ENCODE measurements around the gene MBLAC1. TPM values are rescaled to one million over a fixed set of nuclear protein-coding genes. Genes with fewer than 3 reads are reported as not detected.

Gene MBLAC1
- total RNA-seq, 1 experiment from 2014 or later: 0.70 TPM

DNA sequence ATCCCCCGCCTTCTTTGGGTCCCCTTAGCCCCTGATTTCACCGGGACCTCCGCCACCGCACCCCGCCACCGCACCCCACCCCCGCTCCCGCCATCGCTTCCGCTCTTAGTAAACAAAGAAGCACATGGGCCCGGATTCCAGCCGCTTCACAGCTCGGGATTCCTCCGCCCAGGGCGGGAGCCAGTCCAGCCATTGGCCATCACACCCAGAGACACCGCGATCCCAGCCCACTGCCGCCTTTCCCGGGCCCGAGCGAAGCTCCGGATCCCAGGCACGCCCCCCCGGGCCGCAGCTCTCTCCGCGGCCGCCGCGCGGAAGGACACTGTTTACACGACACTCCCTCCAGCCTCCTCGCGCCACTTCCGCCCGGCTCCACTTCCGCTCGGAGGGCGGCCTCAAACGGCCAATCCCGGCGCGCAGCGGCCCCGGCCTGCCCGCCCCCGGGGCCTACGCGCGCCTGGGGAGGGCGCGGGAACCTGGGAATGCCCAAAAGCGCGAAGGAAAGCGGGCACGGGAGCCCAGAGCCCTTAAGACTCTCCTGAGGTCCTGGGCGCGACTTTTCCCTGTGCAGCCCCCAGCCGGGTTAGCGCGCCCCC lies 26.2 kb upstream of the MBLAC1 start:
- TF ChIP-seq EZH2 (IDR thresholded peaks at IDR 0.05; ENCODE audit: low read depth) (no peak), CTCF (conservative IDR thresholded peaks at IDR 0.05) (no peak)
- ChIA-PET POLR2A (ENCODE audit: unreplicated experiment) (interaction anchor here (0.5 to 1.2 kb wide), 9 partner anchors 18 to 960 kb away, joined by 3 to 19 read pairs (median 7); partner anchors contain the start of gene LAMTOR4), CTCF (interaction anchor here (0.6 to 1.8 kb wide), 2 partner anchors 16 to 18 kb away, joined by 3 to 12 read pairs; no protein-coding TSS in a partner anchor)
- peaks cover 35% of the 10 kb centered on the region for H3K36me3 ChIP-seq (ENCODE audit: low read depth)
- peak overlapping the region; percentile 83 for H2AFZ ChIP-seq
- no peaks in the 10 kb centered on the region for H3K9me3 ChIP-seq (ENCODE audit: insufficient read depth, low read depth)
- peaks cover 19% of the 10 kb centered on the region for H3K4me1 ChIP-seq (replicated peaks; ENCODE audit: insufficient read depth)
- peak overlapping the region; percentile 99 for H3K4me3 ChIP-seq
- H3K27me3 ChIP-seq (ENCODE audit: insufficient read depth, low read depth): no peaks in the 10 kb centered on the region
- H3K9me2 ChIP-seq (ENCODE audit: insufficient read depth): no peaks in the 10 kb centered on the region
- peak overlapping the region; percentile 94 for H3K4me2 ChIP-seq
- BruUV-seq (replicated peaks): no TSS peak
- H3K79me2 ChIP-seq (ENCODE audit: low read depth): peaks cover 48% of the 10 kb centered on the region
- peak; percentile 84 to 96 for DNase-seq
- peak overlapping the region; percentile 74 for H3K27ac ChIP-seq
- intact Hi-C loops (cut with micrococcal nuclease; ENCODE audit: unreplicated experiment): loop anchor here (1.0 to 2.0 kb wide), 4 partner anchors 18 to 329 kb away; partner anchors contain the start of genes CNPY4, MBLAC1, MEPCE and TAF6
- H4K20me1 ChIP-seq (ENCODE audit: insufficient read depth): peaks cover 6% of the 10 kb centered on the region; the same call in 1 of the 2 replicates
- H3F3A ChIP-seq (ENCODE audit: insufficient read depth, low read depth): peaks cover 60% of the 10 kb centered on the region

DNA sequence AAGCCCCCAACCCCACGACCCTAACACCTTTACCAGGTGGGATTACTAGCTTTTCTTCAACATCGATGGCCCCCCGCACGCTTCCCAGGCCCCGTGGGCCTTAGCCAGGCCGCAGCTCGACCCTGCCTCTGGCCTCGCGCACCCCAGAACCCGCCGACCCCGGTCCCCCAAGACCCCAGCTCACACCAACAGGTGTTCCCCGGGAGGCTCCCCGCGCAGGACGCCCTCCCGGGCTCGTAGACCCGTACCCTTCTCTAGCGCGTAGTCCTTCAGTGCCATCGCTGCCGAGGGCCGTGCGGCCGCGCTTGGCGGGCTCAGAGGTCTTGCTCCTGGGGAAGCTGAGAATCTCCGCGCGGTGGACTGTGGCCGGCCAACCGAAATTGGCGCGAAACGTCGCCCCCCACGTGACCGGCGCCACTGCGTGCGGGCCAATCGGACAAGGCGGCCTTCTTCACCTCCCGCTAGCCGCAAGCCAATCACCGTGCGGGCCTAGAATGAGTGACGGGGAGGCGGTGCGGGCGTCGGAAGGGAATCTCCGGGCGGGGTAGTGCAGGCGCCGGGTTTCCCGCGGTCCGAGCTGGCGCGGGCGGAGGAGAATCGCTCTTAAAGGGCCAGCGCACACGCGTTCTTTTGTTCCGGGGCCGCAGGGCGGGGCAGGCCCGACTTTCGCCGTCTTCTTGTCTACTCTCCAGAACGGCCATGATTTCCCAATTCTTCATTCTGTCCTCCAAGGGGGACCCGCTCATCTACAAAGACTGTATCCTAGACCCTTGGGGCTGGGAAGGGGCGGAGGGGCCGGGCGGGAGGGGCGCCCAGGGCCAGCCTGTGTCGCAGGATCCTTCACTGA lies 25.5 kb upstream of the MBLAC1 start, which contains the start of the genes AP4M1 and MCM7:
Gene AP4M1, plus strand, starts transcription at position 628 of the 847 bp plus-strand sequence. Its CDS starts 72 bp downstream, at position 700.
Gene MCM7, minus strand, starts transcription at position 382 of the 847 bp plus-strand sequence. Its CDS starts 103 bp downstream, at position 279.
- Histone ChIP-seq H4K20me1 (ENCODE audit: insufficient read depth) (peaks cover 1% of the 10 kb centered on the region; the same call in 1 of the 2 replicates), H3K36me3 (ENCODE audit: low read depth) (peaks cover 35% of the 10 kb centered on the region), H3K79me2 (ENCODE audit: low read depth) (peaks cover 48% of the 10 kb centered on the region), H3F3A (ENCODE audit: insufficient read depth, low read depth) (peaks cover 52% of the 10 kb centered on the region), H3K27ac (peak within 1 kb of the TSS; percentile 85), H3K4me3 (peak within 1 kb of the TSS; percentile 99), H3K27me3 (ENCODE audit: insufficient read depth, low read depth) (no peaks in the 10 kb centered on the region), H3K9me2 (ENCODE audit: insufficient read depth) (no peaks in the 10 kb centered on the region), H3K4me1 (replicated peaks; ENCODE audit: insufficient read depth) (peaks cover 19% of the 10 kb centered on the region), H3K9me3 (ENCODE audit: insufficient read depth, low read depth) (no peaks in the 10 kb centered on the region), H3K4me2 (peak within 1 kb of the TSS; percentile 94), H2AFZ (peak within 1 kb of the TSS; percentile 88)
- TSS peak; percentile 32 for BruUV-seq (replicated peaks)
- CTCF ChIA-PET: interaction anchor here (0.6 to 1.8 kb wide), 4 partner anchors 19 to 280 kb away, joined by 3 to 12 read pairs (median 4); no protein-coding TSS in a partner anchor
- POLR2A ChIA-PET (ENCODE audit: unreplicated experiment): interaction anchor here (0.5 to 1.2 kb wide), 8 partner anchors 19 to 961 kb away, joined by 3 to 24 read pairs (median 6); partner anchors contain the start of gene ZCWPW1
- intact Hi-C loops (cut with micrococcal nuclease; ENCODE audit: unreplicated experiment): loop anchor here (1.0 to 2.0 kb wide), 4 partner anchors 18 to 328 kb away; partner anchors contain the start of genes CNPY4, MBLAC1, MEPCE and TAF6
- peak; percentile 96 to 100 for DNase-seq
- TF ChIP-seq CTCF (conservative IDR thresholded peaks at IDR 0.05) (no peak), EZH2 (IDR thresholded peaks at IDR 0.05; ENCODE audit: low read depth) (no peak)
